ENCODE results near the gene BAIAP2. TPM values are rescaled to one million over a fixed set of nuclear protein-coding genes. Genes with fewer than 3 reads are reported as not detected.
A peak's percentile ranks its signal among the peaks of the same experiment; 100 is the strongest.

The BAIAP2 gene
- total and polyA plus RNA-seq, 2 of the 13 experiments (the other 11 are each of a cell fraction or from before 2014, with no cell fraction given), result 22.5 to 24.0 TPM

GRCh38 chr17:81039096-81039495, 4.1 kb downstream of the BAIAP2 start:
- ATAC-seq (no peak), DNase-seq (ENCODE audit: low spot score) (no peak), FAIRE-seq (no peak)
- peaks cover 0 to 1% of the 10 kb centered on the region in 2 experiments; a peak in 1 of 5 replicates for H3K27me3 ChIP-seq (ENCODE audit: control insufficient read depth in 1 of 2, insufficient read depth in 2 of 2, low read length in 2 of 2)
- H3K4me1 ChIP-seq (ENCODE audit: insufficient read depth, low read length), result peaks cover 82% of the 10 kb centered on the region
- H3K27ac ChIP-seq (ENCODE audit: extremely low read length, insufficient read depth, low read length), result no peak overlapping the region
- H3K4me2 ChIP-seq (ENCODE audit: low read depth, low read length), result no peak overlapping the region
- 86% methylated on average over 8 of the region's 16 CpGs for WGBS (ENCODE audit: low lambda C conversion rate)
- peaks cover 70% of the 10 kb centered on the region for H3K79me2 ChIP-seq (ENCODE audit: insufficient read depth, low read length)
- peaks cover 0 to 4% of the 10 kb centered on the region in 2 experiments; a peak in 3 of 5 replicates for H3K36me3 ChIP-seq (replicated peaks in 1 of 2; ENCODE audit: control insufficient read depth in 1 of 2, insufficient read depth in 2 of 2, low read length in 2 of 2)
- H2AFZ ChIP-seq (ENCODE audit: low read length), result no peak overlapping the region
- ChIA-PET POLR2A (no interaction called here), CTCF (ENCODE audit: low intra/inter-chr PET ratio, low total read pairs) (no interaction called here)
- no peak overlapping the region for H3K4me3 ChIP-seq (replicated peaks in 1 of 3; ENCODE audit: insufficient read depth in 1 of 3, low read depth in 2 of 3, low read length in 3 of 3)
- H4K20me1 ChIP-seq (ENCODE audit: insufficient read depth, low read length), result peaks cover 42% of the 10 kb centered on the region
- intact Hi-C loops (cut with micrococcal nuclease; ENCODE audit: unreplicated experiment), result no loop called here
- in situ Hi-C loops (cut with HindIII; ENCODE audit: extremely low pct_ligation_motif_present, low pct_unique_long_range_greater_than_20kb), result no loop called here
- no TSS peak for BruUV-seq (replicated peaks)
- H3K9ac ChIP-seq (ENCODE audit: insufficient read depth, low read depth, low read length), result no peak overlapping the region
- no peaks in the 10 kb centered on the region for H3K9me3 ChIP-seq (ENCODE audit: low read length)
- TF ChIP-seq ZFYVE20 (CRISPR knock-in tag; IDR thresholded peaks at IDR 0.05; ENCODE audit: borderline replicate concordance, low read depth) (no peak), DZIP1 (CRISPR knock-in tag; IDR thresholded peaks at IDR 0.05) (0 out of 2 replicates have a peak, but pooled peaks have one; percentile 12), HOXA3 (CRISPR knock-in tag; IDR thresholded peaks at IDR 0.05) (no peak), ZBTB38 (CRISPR knock-in tag; IDR thresholded peaks at IDR 0.05) (0 out of 2 replicates have a peak, but pooled peaks have one; percentile 45), FOXK2 (IDR thresholded peaks at IDR 0.05) (no peak), FOXO1 (CRISPR knock-in tag; IDR thresholded peaks at IDR 0.05) (no peak), RNF219 (CRISPR knock-in tag; IDR thresholded peaks at IDR 0.05) (no peak), ZNF574 (CRISPR knock-in tag; IDR thresholded peaks at IDR 0.05) (no peak), FOXK1 (CRISPR knock-in tag; IDR thresholded peaks at IDR 0.05; ENCODE audit: borderline replicate concordance, low read depth) (no peak), NFE2L2 (IDR thresholded peaks at IDR 0.05; ENCODE audit: low read length) (no peak), RBM39 (IDR thresholded peaks at IDR 0.05; ENCODE audit: low read depth, low read length, poor library complexity, severe bottlenecking) (no peak), ATF5 (CRISPR knock-in tag; IDR thresholded peaks at IDR 0.05; ENCODE audit: low read depth) (no peak)
- TF ChIP-seq, protein P1, sequence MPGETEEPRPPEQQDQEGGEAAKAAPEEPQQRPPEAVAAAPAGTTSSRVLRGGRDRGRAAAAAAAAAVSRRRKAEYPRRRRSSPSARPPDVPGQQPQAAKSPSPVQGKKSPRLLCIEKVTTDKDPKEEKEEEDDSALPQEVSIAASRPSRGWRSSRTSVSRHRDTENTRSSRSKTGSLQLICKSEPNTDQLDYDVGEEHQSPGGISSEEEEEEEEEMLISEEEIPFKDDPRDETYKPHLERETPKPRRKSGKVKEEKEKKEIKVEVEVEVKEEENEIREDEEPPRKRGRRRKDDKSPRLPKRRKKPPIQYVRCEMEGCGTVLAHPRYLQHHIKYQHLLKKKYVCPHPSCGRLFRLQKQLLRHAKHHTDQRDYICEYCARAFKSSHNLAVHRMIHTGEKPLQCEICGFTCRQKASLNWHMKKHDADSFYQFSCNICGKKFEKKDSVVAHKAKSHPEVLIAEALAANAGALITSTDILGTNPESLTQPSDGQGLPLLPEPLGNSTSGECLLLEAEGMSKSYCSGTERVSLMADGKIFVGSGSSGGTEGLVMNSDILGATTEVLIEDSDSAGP (CRISPR knock-in tag; IDR thresholded peaks at IDR 0.05; ENCODE audit: borderline replicate concordance), result 0 out of 2 replicates have a peak, but pooled peaks have one; percentile 26
